Neuron (in vitro differentiated cells): ENCODE measurements around the gene LDAF1.
"Not testable (repeated sequence)": the region's sequence is repeated elsewhere in the genome, so short reads cannot be mapped to it uniquely, and the experiment has no call there.

Experiments
- H2AFZ ChIP-seq: one replicate; pipeline ENCODE4 v1.6.1; 2013; ENCODE audit warnings: low read depth, mild to moderate bottlenecking, inconsistent platforms, low read length, moderate library complexity
- H3K27me3 ChIP-seq: one replicate; pipeline ENCODE4 v1.6.1; 2013; ENCODE audit warnings: low read length; ENCODE audit not compliant: insufficient read depth
- H3K36me3 ChIP-seq: one replicate; pipeline ENCODE4 v1.6.1; 2013; ENCODE audit warnings: low read length; ENCODE audit not compliant: insufficient read depth
- H3K4me1 ChIP-seq: one replicate; pipeline ENCODE4 v1.6.1; 2013; ENCODE audit warnings: low read length; ENCODE audit not compliant: insufficient read depth
- H3K4me3 ChIP-seq: 2 replicates; pipeline ENCODE4 v1.5.1; 2013; ENCODE audit warnings: mild to moderate bottlenecking, low read length, moderate library complexity
- H3K9me3 ChIP-seq: one replicate; pipeline ENCODE4 v1.6.1; 2013; ENCODE audit warnings: low read length

LDAF1 gene

GRCh38 chr16:21158208-21159110 lies at the start of gene LDAF1:
LDAF1 (plus strand) TSS chr16:21158674; CDS start chr16:21161183, 2,509 bp downstream.
- Histone ChIP-seq H3K4me3 (peak within 1 kb of the TSS; percentile 64), H3K9me3 (no peaks in the 10 kb centered on the region), H2AFZ (peak within 1 kb of the TSS; percentile 88), H3K27me3 (no peaks in the 10 kb centered on the region), H3K36me3 (peaks cover 20% of the 10 kb centered on the region), H3K4me1 (peaks cover 10% of the 10 kb centered on the region)

- not testable (repeated sequence) for H3K9me3 ChIP-seq, H3K4me3 ChIP-seq, H3K36me3 ChIP-seq, H2AFZ ChIP-seq, H3K27me3 ChIP-seq, H3K4me1 ChIP-seq
These were observed 42.9 kb upstream of the LDAF1 start for GRCh38 chr16:21115551-21115950.

GRCh38 chr16:21116148-21116693 lies 42.3 kb upstream of the LDAF1 start:
- H3K27me3 ChIP-seq: no peaks in the 10 kb centered on the region
- H3K4me3 ChIP-seq: peak overlapping the region; percentile 19
- no peaks in the 10 kb centered on the region for H3K36me3 ChIP-seq
- no peaks in the 10 kb centered on the region for H3K9me3 ChIP-seq
- H3K4me1 ChIP-seq: no peaks in the 10 kb centered on the region
- no peak overlapping the region for H2AFZ ChIP-seq

- H3K27me3 ChIP-seq: no peaks in the 10 kb centered on the region
These were observed 40.9 kb upstream of the LDAF1 start for GRCh38 chr16:21117567-21117966.

GRCh38 chr16:21120976-21121520 lies 37.4 kb upstream of the LDAF1 start:
- no peak overlapping the region for H3K4me3 ChIP-seq
- no peaks in the 10 kb centered on the region for H3K4me1 ChIP-seq
- no peaks in the 10 kb centered on the region for H3K27me3 ChIP-seq
- no peaks in the 10 kb centered on the region for H3K36me3 ChIP-seq
- no peaks in the 10 kb centered on the region for H3K9me3 ChIP-seq
- H2AFZ ChIP-seq: no peak overlapping the region

More at GRCh38 chr16:21117567-21117966, 40.9 kb upstream of the LDAF1 start:
- no peak overlapping the region for H3K4me3 ChIP-seq
- H2AFZ ChIP-seq: no peak overlapping the region
- H3K36me3 ChIP-seq: no peaks in the 10 kb centered on the region
- H3K4me1 ChIP-seq: no peaks in the 10 kb centered on the region
- H3K9me3 ChIP-seq: no peaks in the 10 kb centered on the region

GRCh38 chr16:21125191-21125590 lies 33.3 kb upstream of the LDAF1 start:
- Histone ChIP-seq H3K4me3 (no peak overlapping the region), H3K4me1 (no peaks in the 10 kb centered on the region), H3K9me3 (no peaks in the 10 kb centered on the region), H3K27me3 (no peaks in the 10 kb centered on the region), H3K36me3 (no peaks in the 10 kb centered on the region), H2AFZ (no peak overlapping the region)

- Histone ChIP-seq H3K27me3 (no peaks in the 10 kb centered on the region), H2AFZ (no peak overlapping the region), H3K4me3 (no peak overlapping the region), H3K36me3 (no peaks in the 10 kb centered on the region), H3K9me3 (no peaks in the 10 kb centered on the region), H3K4me1 (no peaks in the 10 kb centered on the region)
These were observed 32.0 kb upstream of the LDAF1 start for GRCh38 chr16:21126518-21126917.

- no peaks in the 10 kb centered on the region for H3K36me3 ChIP-seq
- H3K9me3 ChIP-seq: no peaks in the 10 kb centered on the region
- no peak overlapping the region for H3K4me3 ChIP-seq
- no peak overlapping the region for H2AFZ ChIP-seq
- no peaks in the 10 kb centered on the region for H3K27me3 ChIP-seq
- no peaks in the 10 kb centered on the region for H3K4me1 ChIP-seq
These were observed 29.5 kb upstream of the LDAF1 start for GRCh38 chr16:21128991-21129390.

GRCh38 chr16:21130811-21131210 lies 27.7 kb upstream of the LDAF1 start:
- H3K9me3 ChIP-seq: no peaks in the 10 kb centered on the region
- H3K27me3 ChIP-seq: no peaks in the 10 kb centered on the region
- no peaks in the 10 kb centered on the region for H3K4me1 ChIP-seq
- no peaks in the 10 kb centered on the region for H3K36me3 ChIP-seq
- H3K4me3 ChIP-seq: no peak overlapping the region
- no peak overlapping the region for H2AFZ ChIP-seq

GRCh38 chr16:21134053-21134452 lies 24.4 kb upstream of the LDAF1 start:
- no peaks in the 10 kb centered on the region for H3K36me3 ChIP-seq

GRCh38 chr16:21145738-21146137 lies 12.7 kb upstream of the LDAF1 start:
- no peak overlapping the region for H2AFZ ChIP-seq
- H3K4me1 ChIP-seq: no peaks in the 10 kb centered on the region
- H3K9me3 ChIP-seq: peaks cover 4% of the 10 kb centered on the region
- no peak overlapping the region for H3K4me3 ChIP-seq
- no peaks in the 10 kb centered on the region for H3K27me3 ChIP-seq
- H3K36me3 ChIP-seq: no peaks in the 10 kb centered on the region

More at GRCh38 chr16:21134053-21134452, 24.4 kb upstream of the LDAF1 start:
- H3K27me3 ChIP-seq: no peaks in the 10 kb centered on the region
- H2AFZ ChIP-seq: no peak overlapping the region
- H3K4me3 ChIP-seq: no peak overlapping the region
- H3K9me3 ChIP-seq: no peaks in the 10 kb centered on the region
- no peaks in the 10 kb centered on the region for H3K4me1 ChIP-seq

GRCh38 chr16:21150375-21151001 lies 8.0 kb upstream of the LDAF1 start, which contains the start of gene DNAH3:
DNAH3 (minus strand) TSS chr16:21150846; CDS start chr16:21150319, 527 bp downstream.
- no peak within 1 kb of the TSS for H3K4me3 ChIP-seq
- no peaks in the 10 kb centered on the region for H3K9me3 ChIP-seq
- H3K27me3 ChIP-seq: no peaks in the 10 kb centered on the region
- no peaks in the 10 kb centered on the region for H3K4me1 ChIP-seq
- H2AFZ ChIP-seq: no peak within 1 kb of the TSS
- no peaks in the 10 kb centered on the region for H3K36me3 ChIP-seq
